Dendritic cell treated with granulocyte-macrophage colony-stimulating factor and Interleukin-4, amounts not matched to agents 40 ng/mL and 50 ng/mL, for 4 days (primary cell): ENCODE measurements around the gene RETREG2.

Source experiments
- H3K27ac Mint-ChIP-seq: one replicate; pipeline ENCODE4 v1.8.0; 2022; ENCODE audit warnings: mild to moderate bottlenecking, mixed read lengths
- H3K27me3 Mint-ChIP-seq: one replicate; pipeline ENCODE4 v1.8.0; 2022; ENCODE audit warnings: mild to moderate bottlenecking, mixed read lengths
- H3K36me3 Mint-ChIP-seq: one replicate; pipeline ENCODE4 v1.8.0; 2022; ENCODE audit warnings: low read depth, mixed read lengths
- H3K4me1 Mint-ChIP-seq: one replicate; pipeline ENCODE4 v1.8.0; 2022; ENCODE audit warnings: low read depth, mixed read lengths
- H3K4me3 Mint-ChIP-seq: one replicate; pipeline ENCODE4 v1.8.0; 2022; ENCODE audit warnings: mild to moderate bottlenecking, moderate library complexity, mixed read lengths
- H3K9me3 Mint-ChIP-seq: one replicate; pipeline ENCODE4 v1.8.0; 2022; ENCODE audit warnings: mixed read lengths
- intact Hi-C: fragments of 100-400 bp; cut with micrococcal nuclease; formaldehyde crosslinking; loops from one replicate; pipeline ENCODE4 v1.15.0; 2022

The RETREG2 gene

GRCh38 chr2:219174801-219175200, 3.3 kb upstream of the RETREG2 start:
- intact Hi-C loops, result loop anchor here (10.0 kb wide), 1 partner anchor 210 kb away; the partner anchor contains the start of gene DNPEP
- Mint-ChIP-seq H3K27me3 (no peaks in the 10 kb centered on the region), H3K4me3 (no peak overlapping the region), H3K27ac (no peak overlapping the region), H3K36me3 (peaks cover 82% of the 10 kb centered on the region), H3K4me1 (peaks cover 73% of the 10 kb centered on the region), H3K9me3 (no peaks in the 10 kb centered on the region)

DNA sequence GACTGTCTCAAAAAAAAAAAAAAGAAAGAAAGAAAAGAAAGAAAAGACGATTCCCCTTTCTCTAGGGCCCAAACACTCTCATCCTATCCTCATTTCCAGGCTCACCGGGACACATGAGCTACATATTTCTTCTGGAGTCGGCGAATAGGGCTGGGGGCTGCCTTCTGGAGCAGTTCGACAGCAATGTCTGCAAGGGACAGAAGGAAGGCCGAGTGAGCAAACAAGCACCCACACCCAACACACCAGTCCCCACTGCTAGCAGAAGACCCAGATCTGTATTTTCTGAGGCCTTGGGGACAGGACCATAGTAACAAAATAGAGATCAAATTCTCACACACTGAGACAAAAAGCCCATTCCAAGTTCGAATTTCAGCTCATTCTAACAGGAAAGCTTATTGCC, 2.6 kb upstream of the RETREG2 start:
- intact Hi-C loops, result loop anchor here (10.0 kb wide), 1 partner anchor 209 kb away; the partner anchor contains the start of gene DNPEP

DNA sequence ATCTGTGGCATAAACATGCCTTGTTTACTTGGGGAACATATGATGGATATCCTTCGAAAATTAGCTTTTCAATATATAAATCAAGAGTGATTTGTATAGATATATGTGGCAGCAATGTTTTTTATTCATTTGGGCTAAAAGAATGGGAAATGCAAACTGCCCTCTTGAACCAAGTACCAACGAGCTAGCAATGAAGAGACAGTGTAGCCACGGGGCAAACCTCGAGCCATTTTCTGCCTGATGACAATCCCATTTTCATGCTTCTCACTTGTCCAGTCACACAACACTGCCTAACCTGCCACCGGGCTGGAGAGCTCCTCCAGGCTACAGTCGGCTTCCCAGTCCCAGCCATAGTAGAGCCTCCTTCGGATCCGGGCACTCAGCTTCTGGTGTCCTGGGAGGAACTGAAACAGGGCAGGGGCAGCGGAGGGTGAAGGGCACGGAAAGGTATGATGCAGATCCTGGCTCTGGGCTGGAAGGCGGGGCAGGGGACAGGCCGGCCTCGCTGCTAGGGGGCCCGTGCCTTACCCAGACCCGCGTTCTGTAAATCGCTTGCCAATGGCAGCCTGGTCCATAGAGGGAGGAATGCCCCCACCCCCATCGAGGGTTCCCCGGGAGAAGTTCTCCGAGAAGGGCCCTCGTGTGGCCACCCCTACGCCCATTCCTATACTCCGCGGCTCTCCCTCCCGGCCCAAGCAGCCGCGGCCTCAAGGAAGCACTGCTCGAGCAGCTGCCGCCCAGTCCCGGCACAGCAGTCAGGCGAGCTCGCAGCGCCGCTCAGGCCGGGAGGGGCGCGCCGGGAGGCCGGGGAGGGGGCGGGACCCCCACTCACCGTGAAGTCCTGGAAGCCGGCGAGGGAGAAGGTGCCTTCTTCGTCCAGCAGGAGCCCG, 1.9 kb upstream of the RETREG2 start:
- H3K36me3 Mint-ChIP-seq, result peaks cover 92% of the 10 kb centered on the region
- peaks cover 84% of the 10 kb centered on the region for H3K4me1 Mint-ChIP-seq
- H3K27me3 Mint-ChIP-seq, result no peaks in the 10 kb centered on the region
- intact Hi-C loops, result loop anchor here (1.0 to 10.0 kb wide), 2 partner anchors 16 to 209 kb away; partner anchors contain the start of genes DNPEP and NHEJ1
- H3K4me3 Mint-ChIP-seq, result peak overlapping the region; percentile 88
- no peaks in the 10 kb centered on the region for H3K9me3 Mint-ChIP-seq
- H3K27ac Mint-ChIP-seq, result peak overlapping the region; percentile 99

More for the DNA sequence above, 2.6 kb upstream of the RETREG2 start:
- Mint-ChIP-seq H3K27ac (no peak overlapping the region), H3K4me1 (peaks cover 80% of the 10 kb centered on the region), H3K4me3 (peak overlapping the region; percentile 88), H3K36me3 (peaks cover 89% of the 10 kb centered on the region), H3K27me3 (no peaks in the 10 kb centered on the region), H3K9me3 (no peaks in the 10 kb centered on the region)

DNA sequence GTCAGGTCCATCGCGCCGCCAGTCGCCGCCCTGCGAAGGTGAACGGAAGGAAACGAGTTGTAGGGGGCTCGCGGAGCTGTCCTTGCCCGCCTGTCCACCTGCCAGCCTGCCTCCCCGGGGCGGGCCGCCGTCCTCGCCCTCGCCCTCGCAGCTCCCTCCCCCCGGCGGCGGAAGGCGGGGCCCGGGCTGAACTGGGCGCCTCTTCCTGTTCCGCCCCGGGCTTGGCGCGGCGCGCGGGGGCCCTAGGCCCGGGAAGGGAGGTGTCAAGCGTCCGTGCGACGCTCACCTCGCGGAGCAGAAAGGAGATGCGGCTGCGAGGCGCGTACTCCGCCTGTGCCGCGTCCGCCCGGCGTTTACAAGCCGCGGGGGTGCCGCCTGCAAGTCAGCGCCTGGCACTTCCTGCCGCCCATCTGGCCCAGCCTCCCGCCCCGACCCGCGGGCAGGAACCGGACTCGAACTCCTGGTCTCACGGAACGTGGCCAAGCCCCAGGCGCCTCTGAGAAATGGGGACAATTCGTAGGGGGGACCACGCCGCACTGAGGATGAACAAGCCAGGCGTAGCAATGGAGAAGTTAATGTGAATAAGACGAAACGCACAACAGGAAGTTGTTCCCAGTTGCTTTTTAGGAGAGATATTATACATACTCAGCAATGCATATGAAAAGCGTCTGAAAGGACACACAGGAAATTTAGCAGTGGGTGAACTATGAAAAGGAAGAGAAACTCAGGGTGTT, 1.1 kb upstream of the RETREG2 start, which contains the start of gene CNPPD1:
TSS of gene CNPPD1 (minus strand) at position 108 of the 734 bp plus-strand sequence. CDS start at position 11, 97 bp downstream.
- intact Hi-C loops, result loop anchor here (1.0 to 10.0 kb wide), 4 partner anchors 17 to 208 kb away; partner anchors contain the start of genes DNAJB2, DNPEP, NHEJ1 and ZFAND2B
- peaks cover 92% of the 10 kb centered on the region for H3K36me3 Mint-ChIP-seq
- peaks cover 84% of the 10 kb centered on the region for H3K4me1 Mint-ChIP-seq

DNA sequence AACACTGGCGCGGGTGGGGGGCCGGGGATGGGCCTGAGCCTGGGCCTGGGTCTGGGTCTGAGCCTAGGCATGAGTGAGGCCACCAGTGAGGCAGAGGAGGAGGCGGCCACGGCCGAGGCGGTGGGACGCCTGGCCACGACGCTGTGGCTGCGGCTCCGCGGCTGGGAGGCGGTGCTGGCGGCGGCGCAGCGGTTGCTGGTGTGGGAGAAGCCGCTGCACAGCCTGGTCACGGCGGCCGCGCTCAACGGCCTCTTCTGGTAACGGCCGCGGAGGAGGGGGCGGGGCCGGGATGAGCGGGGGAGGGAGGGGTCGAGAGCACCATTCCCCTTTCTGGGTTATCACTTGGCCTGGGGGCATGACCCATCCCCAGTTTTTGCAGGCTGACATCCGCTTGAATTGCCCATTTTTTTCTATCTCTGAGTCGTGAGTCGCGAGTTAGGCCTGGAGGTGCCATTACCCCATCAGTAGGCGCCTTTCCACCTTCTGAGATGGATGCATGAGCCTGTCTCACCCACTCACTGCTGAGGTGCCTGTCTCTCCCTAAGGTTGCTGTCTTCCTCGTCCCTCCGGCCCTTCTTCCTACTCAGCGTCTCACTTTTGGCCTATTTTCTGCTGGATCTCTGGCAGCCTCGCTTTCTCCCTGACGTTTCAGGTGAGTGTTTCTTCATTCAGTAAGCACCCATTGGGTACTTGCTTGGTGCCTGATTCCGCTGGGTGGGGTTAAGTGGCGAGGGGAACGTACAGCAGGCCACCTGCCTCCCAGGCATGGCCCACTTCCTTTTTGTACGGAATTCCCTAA, 501 bp downstream of the RETREG2 start:
- H3K36me3 Mint-ChIP-seq, result peaks cover 92% of the 10 kb centered on the region
- H3K4me1 Mint-ChIP-seq, result peaks cover 85% of the 10 kb centered on the region
- H3K27ac Mint-ChIP-seq, result peak overlapping the region; percentile 99
- intact Hi-C loops, result loop anchor here (10.0 kb wide), 1 partner anchor 206 kb away; the partner anchor contains the start of gene DNPEP
- H3K27me3 Mint-ChIP-seq, result no peaks in the 10 kb centered on the region
- no peaks in the 10 kb centered on the region for H3K9me3 Mint-ChIP-seq
- peak overlapping the region; percentile 88 for H3K4me3 Mint-ChIP-seq

More for the DNA sequence above, 1.1 kb upstream of the RETREG2 start, which contains the start of gene CNPPD1:
- Mint-ChIP-seq H3K27me3 (no peaks in the 10 kb centered on the region), H3K9me3 (no peaks in the 10 kb centered on the region), H3K4me3 (peak within 1 kb of the TSS; percentile 88), H3K27ac (peak within 1 kb of the TSS; percentile 99)

DNA sequence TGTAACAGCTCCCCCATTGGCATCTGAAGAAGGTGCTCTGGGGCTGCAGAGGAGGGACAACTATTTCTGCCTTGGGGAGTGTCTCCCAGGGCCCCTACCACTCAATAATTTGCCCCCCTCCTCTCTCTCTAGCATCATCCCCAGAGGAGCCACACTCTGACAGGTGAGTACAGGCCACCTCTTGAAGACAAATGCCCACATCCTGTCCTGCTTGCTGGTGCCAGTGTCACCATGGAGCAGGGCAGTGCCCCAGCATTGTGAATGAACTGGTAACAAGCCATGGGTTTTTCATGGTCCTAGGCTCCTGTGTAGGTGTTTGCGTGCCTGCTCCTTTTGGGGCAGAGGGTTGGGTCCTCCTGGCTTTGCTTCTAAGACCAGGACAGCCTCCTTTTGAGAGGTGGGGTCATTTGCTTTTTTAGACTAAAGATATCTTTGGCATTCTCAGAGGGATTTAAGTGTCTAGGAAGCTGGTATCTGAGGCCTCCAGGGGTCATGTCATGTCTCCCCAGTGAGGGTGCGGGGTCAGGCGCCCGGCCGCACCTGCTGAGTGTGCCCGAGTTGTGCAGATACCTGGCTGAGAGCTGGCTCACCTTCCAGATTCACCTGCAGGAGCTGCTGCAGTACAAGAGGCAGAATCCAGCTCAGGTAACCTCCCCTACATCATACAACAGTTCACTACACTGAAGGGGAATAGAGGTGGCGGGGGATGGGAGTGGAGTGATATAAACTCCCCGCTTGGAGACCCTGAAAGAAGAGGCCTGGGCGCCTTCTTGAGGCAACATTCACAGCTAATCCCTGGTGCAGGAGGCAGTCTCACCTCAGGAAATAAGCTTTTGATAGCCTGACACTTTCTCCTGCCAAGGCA, 1.8 kb downstream of the RETREG2 start:
- H3K27me3 Mint-ChIP-seq, result no peaks in the 10 kb centered on the region
- H3K27ac Mint-ChIP-seq, result no peak overlapping the region
- H3K9me3 Mint-ChIP-seq, result no peaks in the 10 kb centered on the region
- H3K4me1 Mint-ChIP-seq, result peaks cover 73% of the 10 kb centered on the region
- H3K4me3 Mint-ChIP-seq, result peak overlapping the region; percentile 88
- intact Hi-C loops, result loop anchor here (10.0 kb wide), 1 partner anchor 205 kb away; the partner anchor contains the start of gene DNPEP
- H3K36me3 Mint-ChIP-seq, result peaks cover 92% of the 10 kb centered on the region

GRCh38 chr2:219180961-219181360, 2.9 kb downstream of the RETREG2 start:
- Mint-ChIP-seq H3K9me3 (no peaks in the 10 kb centered on the region), H3K36me3 (peaks cover 92% of the 10 kb centered on the region), H3K27me3 (no peaks in the 10 kb centered on the region), H3K4me1 (peaks cover 62% of the 10 kb centered on the region), H3K4me3 (no peak overlapping the region), H3K27ac (peak overlapping the region; percentile 71)
- intact Hi-C loops, result no loop called here

GRCh38 chr2:219181531-219181930, 3.5 kb downstream of the RETREG2 start:
- Mint-ChIP-seq H3K36me3 (peaks cover 93% of the 10 kb centered on the region), H3K9me3 (no peaks in the 10 kb centered on the region), H3K4me3 (no peak overlapping the region), H3K27ac (peak overlapping the region; percentile 71), H3K27me3 (no peaks in the 10 kb centered on the region), H3K4me1 (peaks cover 61% of the 10 kb centered on the region)
- intact Hi-C loops, result no loop called here

DNA sequence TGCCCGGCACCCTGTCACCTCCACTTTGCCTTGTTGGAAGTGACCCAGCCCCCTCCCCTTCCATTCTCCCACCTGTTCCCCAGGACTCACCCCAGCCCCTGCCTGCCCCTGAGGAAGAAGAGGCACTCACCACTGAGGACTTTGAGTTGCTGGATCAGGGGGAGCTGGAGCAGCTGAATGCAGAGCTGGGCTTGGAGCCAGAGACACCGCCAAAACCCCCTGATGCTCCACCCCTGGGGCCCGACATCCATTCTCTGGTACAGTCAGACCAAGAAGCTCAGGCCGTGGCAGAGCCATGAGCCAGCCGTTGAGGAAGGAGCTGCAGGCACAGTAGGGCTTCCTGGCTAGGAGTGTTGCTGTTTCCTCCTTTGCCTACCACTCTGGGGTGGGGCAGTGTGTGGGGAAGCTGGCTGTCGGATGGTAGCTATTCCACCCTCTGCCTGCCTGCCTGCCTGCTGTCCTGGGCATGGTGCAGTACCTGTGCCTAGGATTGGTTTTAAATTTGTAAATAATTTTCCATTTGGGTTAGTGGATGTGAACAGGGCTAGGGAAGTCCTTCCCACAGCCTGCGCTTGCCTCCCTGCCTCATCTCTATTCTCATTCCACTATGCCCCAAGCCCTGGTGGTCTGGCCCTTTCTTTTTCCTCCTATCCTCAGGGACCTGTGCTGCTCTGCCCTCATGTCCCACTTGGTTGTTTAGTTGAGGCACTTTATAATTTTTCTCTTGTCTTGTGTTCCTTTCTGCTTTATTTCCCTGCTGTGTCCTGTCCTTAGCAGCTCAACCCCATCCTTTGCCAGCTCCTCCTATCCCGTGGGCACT, 4.5 kb downstream of the RETREG2 start:
- Mint-ChIP-seq H3K4me3 (peak overlapping the region; percentile 28), H3K27me3 (no peaks in the 10 kb centered on the region), H3K9me3 (no peaks in the 10 kb centered on the region), H3K27ac (peak overlapping the region; percentile 71), H3K36me3 (peaks cover 94% of the 10 kb centered on the region), H3K4me1 (peaks cover 60% of the 10 kb centered on the region)
- intact Hi-C loops, result no loop called here

DNA sequence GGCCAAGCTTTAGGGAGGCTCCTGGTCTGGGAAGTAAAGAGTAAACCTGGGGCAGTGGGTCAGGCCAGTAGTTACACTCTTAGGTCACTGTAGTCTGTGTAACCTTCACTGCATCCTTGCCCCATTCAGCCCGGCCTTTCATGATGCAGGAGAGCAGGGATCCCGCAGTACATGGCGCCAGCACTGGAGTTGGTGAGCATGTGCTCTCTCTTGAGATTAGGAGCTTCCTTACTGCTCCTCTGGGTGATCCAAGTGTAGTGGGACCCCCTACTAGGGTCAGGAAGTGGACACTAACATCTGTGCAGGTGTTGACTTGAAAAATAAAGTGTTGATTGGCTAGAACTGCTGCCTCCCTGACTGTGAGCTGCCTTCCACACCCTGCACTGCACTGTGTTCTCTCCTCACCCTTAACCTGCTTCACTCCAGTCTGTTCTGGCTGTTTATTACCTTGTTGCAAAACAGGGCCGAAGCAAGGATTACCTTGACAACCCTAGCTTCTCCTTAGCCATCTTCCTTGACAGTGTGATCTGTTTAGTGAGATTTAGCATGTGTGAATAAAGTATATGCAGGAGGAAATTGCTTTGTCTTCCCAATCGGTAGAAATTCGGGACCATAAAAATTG, 5.2 kb downstream of the RETREG2 start:
- H3K4me1 Mint-ChIP-seq, result peaks cover 58% of the 10 kb centered on the region
- no peaks in the 10 kb centered on the region for H3K9me3 Mint-ChIP-seq

DNA sequence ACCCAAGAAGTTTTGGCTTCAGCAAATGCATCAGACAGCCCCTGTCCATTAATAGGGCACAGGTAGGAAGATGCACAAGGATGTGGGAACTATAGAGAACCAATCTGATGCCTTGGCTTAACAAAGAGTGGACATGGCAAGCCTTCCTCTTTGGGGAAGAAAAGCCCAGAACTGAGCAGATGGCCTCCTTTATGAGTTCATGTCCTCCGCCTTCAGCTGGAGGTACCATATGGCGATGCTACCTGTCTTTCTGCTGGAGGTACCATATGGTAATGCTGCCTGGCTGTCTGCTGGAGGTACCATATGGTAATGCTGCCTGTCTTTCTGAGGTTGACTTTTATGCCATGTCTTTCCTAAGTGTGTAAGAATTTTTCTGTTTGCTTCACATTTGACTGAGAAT, 6.0 kb downstream of the RETREG2 start:
- Mint-ChIP-seq H3K36me3 (peaks cover 82% of the 10 kb centered on the region), H3K9me3 (no peaks in the 10 kb centered on the region), H3K27ac (no peak overlapping the region), H3K4me3 (no peak overlapping the region), H3K27me3 (no peaks in the 10 kb centered on the region), H3K4me1 (peaks cover 52% of the 10 kb centered on the region)
- intact Hi-C loops, result no loop called here

More for the DNA sequence above, 5.2 kb downstream of the RETREG2 start:
- H3K4me3 Mint-ChIP-seq, result peak overlapping the region; percentile 28
- intact Hi-C loops, result no loop called here
- peaks cover 90% of the 10 kb centered on the region for H3K36me3 Mint-ChIP-seq
- H3K27me3 Mint-ChIP-seq, result no peaks in the 10 kb centered on the region
- H3K27ac Mint-ChIP-seq, result peak overlapping the region; percentile 71
